Suppressor macrophage treated with lipopolysaccharide for 1 hour (primary cell): ENCODE measurements around the gene TRPM2.
"Not testable (repeated sequence)": the region's sequence is repeated elsewhere in the genome, so short reads cannot be mapped to it uniquely, and the experiment has no call there.

ENCODE experiments used
- DNase-seq, 3 donors: peaks; one replicate each; pipeline ENCODE4 v3.0.0-alpha.2; 2020 to 2022

Gene TRPM2

DNA sequence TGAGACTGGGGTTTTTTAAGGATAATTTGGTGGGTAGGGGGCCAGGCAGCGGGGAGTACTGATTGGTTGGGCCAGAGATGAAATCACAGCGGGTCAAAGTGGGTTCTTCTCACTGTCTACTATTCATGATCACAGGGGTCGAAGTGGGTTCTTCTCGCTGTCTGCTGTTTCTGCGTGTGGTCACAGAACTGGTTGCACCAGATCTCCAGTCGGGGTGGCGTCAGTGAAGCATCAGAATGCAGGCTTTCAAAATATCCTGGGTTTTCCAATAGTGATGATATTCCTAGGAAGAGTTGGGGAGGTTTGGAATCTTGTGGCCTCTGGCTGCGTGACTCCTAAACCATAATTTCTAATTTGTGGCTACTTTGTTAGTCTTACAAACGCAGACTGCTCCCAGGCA lies 45.1 kb downstream of the TRPM2 start:
- no peak for DNase-seq

DNA sequence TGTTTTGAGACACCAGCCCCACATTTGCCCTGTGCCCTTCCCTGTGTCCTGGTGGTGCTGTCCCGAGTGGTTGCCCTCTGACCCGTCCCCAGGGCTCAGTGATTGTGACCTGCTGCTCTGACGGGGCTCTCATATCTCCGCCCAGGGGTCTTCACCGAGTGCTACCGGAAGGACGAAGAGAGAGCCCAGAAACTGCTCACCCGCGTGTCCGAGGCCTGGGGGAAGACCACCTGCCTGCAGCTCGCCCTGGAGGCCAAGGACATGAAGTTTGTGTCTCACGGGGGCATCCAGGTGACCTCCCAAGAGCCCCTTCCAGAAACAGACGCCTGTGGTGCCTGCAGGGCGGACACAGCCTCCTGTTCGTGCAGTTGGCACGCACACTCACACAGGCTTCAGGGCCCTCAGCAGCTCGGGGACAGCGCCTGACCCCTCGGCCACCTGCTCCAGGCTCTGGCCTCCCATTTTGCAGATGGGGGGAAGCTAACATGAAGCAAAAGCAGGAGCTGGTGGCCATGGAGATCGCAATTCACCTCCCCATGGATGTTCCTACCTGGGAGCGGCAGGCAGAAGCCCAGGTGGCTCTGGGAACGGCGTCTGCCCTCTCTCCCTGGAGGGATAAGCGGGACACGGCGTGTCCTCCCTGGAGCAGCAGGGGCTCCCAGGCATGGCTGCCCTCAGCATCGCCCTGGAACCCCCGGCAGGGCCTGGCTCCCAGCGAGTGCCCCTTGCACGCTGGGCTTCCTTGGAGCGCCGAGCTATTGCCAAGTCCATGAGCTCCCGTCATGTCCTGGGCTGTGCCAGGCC lies 45.9 kb downstream of the TRPM2 start:
- no peak for DNase-seq

DNA sequence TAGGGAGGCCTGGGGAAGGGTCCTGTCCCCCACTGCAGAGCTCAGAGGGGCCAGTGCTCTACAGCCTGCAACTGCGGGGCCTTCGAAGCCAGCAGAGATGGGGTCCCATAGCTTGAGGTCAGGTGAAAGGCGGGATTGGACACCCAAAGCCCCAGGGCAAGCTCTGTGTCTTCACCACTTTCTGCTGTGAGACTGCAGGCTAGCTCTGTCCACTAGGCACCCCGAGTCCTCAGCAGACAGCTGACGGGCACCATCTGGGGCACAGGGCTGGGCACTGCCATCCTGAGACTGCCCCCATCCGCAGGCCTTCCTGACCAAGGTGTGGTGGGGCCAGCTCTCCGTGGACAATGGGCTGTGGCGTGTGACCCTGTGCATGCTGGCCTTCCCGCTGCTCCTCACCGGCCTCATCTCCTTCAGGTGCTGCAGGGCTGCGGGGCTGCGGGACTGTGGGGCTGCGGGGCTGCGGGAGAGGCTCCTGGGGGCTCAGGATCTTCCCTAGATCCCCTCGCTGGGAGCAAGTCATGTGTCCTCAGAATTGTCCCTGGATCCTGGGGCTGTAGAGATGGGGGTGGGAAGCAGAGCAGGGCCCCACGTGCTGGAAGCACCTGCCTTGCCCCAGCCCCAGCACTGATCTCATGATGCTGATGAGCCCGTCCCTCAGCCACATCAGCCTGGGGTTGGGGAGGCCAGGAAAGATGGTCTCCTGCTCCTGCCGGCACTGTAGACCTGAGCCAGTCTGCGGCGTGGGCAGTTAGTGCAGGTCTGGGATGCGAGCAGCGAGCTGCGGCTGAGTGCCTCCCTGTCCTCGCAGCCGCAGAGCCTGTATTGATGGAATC lies 46.8 kb downstream of the TRPM2 start:
- DNase-seq: no peak

DNA sequence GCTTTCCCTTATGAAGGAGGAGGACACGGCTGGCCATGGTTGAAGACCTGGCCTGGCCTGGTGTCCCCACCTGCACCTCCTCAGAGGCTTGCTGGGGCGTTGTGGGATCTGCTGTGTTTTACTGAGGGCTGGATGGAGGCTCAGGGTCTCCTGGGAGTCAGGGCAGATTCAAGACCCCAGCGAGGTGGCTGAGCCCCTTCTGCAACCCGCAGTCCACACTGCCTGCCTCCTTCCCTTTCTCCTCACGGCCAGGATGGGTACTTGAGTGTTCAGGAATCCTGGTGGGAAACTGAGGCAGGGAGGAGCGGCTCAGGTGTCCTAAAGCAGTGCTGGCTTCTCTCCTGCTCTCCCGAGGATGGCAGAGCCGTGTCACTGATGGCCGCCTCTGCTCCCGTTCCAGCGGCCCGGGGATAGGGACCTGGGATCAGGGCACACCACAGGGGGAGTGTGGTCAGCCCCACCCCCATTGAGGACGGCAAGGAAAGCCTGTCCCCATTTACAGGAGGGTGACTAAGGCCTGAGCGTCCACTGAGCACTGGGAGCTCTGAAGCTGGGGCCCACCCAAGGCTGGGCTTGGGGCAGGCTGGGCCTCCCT lies 47.5 kb downstream of the TRPM2 start:
- no peak for DNase-seq

DNA sequence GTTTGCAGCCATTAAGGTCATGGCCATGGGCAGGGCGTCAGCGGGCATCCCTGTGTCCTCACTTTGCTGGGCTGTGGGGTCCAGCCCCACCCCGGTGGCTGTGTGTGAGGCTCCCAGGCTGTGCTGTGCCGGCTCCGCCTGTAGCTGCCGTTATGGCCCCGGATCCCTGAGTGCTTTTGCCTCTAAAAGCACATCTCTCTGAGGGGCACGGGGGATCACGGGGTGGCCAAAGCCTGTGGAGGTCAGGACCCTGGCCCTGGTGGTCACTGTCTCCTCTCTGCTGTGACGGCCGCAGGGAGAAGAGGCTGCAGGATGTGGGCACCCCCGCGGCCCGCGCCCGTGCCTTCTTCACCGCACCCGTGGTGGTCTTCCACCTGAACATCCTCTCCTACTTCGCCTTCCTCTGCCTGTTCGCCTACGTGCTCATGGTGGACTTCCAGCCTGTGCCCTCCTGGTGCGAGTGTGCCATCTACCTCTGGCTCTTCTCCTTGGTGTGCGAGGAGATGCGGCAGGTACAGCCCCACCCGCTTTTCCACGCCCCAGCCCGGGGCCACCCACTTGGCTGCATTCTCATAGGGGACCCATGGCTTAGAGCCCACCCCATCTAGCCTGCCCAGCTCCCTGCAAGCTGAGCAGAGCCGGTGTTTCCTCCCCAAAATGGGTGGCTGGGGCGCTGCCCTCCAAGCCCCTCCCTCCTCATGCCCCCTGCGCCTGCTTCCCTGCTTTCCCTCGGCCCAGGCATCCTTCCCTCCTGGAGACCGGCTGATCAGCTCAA lies 48.2 kb downstream of the TRPM2 start:
- no peak for DNase-seq

DNA sequence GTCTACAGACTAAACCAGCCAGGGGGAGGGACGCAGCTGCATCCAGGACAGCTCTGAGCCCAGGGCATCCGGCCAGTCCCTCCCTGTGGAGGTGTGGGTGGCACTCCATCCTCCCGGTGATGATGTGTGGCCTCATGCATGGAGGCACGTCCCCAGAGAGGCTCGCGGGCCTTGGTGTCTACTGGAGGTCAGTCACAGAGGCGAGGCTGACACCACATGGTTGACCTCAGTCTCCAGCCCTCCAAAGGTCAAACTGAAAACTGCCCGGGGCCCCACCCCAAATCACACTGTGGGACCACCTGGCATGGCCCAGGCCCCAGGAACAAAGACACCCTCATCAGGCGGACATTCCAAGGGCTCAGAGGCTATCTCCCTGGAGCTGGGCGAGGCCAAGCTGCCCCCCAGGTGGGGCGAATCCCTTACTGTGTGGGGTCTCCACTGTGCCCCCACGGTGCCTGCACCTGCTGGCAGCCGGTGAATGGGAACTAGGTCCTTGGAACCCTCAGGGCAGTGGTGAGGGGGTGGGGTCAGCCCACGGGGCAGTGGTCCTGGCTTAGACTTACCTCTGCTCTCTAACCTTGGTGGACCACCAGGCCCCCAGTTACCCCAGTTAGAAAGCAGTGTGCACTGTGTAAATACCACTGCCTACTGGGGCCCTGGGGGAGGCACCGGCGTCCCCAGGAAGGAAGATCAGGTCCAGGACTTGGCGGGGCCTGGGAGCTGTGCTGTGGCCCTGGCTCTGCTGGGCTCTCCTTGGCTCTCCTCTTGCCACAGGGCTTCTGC lies 49.1 kb downstream of the TRPM2 start:
- DNase-seq: no peak

DNA sequence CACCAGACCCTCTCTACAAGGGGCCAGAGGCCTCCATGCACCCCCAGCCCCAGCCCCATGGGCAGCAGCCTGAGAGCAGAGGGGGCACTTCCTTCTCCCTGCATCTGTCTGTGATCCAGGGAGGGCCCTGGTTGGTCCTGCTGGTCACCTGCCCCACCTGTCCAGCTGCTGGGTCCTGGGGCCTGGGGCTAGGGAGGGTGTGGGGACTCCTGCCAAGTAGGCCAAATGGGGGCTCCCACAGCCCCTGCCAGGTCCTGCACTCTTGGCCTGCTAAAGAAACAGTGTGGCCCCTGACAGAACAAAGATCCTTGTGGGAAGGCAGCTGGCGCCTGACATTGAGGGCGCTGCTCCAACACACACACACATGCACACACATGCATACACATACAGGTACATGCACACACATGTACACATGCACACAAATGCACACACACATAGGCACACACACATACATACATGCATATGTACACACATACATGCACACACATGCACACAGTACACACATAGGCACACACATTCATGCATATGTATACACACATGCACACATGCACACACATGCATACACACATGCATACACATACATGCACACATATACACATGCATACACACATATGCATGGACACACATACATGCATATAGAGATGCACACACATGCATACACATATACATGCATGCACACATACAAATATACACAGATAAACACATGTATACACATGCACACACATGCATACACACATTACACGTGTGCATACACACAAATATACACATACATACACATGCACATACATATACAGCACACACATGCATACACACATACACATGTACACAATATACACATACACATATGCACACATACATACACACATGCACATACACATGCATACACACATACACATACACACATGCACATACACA lies 49.9 kb downstream of the TRPM2 start:
- no peak for DNase-seq

DNA sequence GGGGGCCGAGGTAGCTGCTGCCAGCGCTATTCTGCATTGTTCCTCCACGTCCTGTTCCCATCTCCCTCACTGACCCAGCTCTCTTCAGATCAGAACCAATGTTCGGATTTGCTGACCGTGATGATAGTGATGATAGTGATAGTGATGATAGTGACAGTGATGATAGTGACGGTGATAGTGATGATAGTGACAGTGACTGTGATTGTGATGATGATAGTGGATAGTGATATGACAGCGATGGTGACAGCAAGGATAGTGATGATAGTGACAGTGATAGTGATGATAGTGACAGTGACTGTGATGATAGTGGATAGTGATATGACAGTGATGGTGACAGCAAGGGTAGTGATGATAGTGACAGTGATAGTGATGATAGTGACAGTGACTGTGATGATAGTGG lies 51.1 kb downstream of the TRPM2 start:
- DNase-seq: not testable (repeated sequence)

DNA sequence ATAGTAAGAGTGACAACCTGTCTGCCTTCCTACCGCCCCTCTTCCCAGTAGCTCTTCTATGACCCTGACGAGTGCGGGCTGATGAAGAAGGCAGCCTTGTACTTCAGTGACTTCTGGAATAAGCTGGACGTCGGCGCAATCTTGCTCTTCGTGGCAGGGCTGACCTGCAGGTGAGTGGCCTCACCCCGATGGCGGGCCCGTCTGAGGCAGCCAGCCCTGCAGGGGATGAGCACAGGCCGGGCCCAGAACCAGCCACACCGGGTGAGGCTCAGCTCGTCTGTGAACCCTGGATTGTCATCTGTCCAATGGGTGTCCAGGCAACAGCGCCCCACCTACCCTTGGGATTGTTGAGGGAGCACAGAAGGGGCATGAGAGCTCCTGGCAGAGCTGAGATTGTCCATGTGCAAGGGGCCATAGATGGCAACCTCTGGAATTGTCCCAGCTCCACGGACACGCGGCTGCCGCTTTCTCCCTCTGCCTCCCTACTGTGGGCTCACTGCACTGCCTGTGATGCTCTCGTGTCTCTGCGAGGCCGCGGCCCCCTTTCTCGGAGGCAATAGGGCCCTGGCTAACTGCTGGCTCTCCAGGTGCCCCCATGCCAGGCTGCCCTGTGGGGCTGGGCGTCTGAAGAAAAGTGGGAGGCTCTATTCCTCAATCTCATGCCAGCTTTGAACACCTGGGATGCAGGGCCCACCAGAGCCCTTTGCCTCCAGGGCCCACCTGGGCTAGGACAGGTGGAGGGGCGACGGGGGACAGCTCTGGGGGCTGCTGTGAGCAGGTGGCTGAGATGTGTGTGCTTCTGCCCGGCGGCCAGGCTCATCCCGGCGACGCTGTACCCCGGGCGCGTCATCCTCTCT lies 51.9 kb downstream of the TRPM2 start:
- DNase-seq: no peak

DNA sequence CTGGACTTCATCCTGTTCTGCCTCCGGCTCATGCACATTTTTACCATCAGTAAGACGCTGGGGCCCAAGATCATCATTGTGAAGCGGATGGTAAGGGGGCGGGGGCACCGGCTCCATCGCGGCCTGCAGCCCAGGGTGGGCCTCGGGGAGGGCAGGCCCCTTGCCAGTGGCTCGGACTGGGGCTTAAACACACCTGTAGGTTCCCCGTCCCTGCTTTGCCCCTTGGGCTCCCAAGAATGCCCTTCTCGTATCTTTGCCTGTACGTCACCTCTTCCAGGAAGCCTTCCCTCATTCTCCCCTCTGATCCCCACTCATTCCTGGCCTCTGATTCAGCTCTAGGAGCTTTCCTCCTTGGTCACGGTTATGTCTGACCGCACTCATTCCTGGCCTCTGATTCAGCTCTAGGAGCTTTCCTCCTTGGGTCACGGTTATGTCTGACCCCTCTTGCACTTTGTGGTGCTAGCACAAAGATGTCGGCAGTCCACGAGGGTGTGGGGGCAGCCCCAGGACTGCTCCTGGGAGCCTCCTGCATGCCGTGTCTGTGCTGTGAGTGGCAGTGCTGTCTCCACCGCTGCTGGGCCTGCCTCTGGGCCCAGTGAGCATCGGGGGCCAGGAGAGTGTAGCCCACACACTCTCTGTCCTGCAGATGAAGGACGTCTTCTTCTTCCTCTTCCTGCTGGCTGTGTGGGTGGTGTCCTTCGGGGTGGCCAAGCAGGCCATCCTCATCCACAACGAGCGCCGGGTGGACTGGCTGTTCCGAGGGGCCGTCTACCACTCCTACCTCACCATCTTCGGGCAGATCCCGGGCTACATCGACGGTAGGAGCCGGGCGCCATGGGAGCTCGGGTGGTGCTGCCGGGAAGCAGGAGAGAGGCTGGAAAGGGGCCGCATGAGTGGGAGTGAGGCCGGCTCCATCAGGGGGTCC lies 52.8 kb downstream of the TRPM2 start:
- DNase-seq: no peak

DNA sequence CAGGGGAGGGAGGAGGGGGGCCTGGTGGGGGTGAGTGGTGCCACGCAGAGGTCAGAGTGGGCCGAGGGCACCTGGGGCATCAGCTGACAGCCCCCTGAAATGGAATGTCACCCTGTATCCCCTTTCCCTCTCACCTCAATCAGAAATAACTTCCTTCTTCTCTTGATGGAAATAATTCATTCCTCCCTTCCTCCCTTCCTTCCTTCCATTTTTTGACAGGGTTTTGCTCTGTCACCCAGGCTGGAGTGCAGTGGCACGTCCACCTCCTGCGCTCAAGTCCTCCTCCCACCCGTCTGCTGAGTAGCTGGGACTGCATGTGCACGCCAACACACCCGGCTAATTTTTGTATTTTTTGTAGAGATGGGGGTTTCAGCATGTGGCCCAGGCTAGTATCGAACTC lies 53.5 kb downstream of the TRPM2 start:
- DNase-seq: no peak

DNA sequence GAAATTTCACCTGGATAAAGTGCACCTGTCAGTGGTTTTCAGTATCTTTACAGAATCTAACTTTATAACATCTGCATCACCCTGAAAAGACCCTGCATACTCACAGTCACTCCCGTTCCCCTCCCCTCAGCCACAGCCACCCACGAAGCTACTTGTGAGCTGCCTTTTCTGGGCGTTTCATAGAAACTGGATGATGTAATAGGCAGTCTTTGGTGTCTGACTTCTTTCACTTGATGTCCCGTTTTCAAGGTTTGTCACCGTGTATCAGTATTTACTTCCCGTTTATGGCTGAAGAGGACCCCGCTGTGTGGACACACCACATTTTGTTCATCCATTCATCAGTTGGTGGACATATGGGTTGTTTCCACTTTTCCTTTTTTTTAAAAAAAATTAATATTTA lies 54.1 kb downstream of the TRPM2 start:
- DNase-seq: peak in 2 of 3 donors; percentile 17 to 32

DNA sequence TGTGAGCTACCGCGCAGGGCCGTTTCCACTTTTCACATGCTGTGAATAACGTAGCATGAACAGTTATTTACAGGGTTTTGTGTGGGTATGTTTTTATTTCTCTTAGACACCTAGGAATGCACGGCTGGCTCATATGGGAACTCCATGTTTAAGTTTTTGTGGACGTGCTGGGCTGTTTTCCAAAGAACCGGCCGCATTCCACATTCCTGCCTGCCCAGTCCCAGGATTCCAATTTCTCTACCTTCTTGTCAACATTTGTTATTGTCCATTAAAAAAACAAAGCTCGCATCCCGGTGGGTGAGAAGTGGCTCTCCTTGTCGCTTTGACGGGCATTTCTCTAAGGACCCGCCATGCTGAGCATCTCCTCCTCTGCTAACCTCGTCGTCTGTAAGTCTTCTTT lies 54.8 kb downstream of the TRPM2 start:
- no peak for DNase-seq

DNA sequence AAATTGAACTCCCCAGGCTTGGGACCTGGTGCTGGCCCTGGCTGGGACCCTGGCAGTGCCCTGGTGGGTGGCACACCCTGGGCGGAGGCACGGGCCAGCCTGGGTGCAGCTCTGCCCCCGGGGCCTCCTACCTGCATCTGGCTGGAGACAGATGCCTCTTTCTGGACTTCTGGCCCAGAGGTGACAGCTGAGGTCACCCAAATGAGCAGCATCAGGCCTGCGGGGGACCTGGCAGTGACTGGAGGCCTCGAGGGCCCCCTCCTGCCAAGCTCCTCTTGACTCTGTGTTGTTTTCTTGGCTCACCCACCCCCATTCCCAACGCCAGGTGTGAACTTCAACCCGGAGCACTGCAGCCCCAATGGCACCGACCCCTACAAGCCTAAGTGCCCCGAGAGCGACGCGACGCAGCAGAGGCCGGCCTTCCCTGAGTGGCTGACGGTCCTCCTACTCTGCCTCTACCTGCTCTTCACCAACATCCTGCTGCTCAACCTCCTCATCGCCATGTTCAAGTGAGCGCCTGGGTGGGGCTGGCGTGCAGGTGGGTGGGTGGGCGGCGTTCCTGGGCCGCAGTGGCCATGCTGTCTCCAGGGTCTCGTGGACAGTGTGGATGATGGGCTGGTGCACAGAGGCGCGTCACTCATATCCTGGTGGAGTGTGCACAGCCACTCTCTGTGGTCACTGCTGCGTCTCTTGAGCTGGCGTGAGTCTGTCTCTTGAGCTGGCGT lies 60.3 kb downstream of the TRPM2 start:
- DNase-seq: no peak

DNA sequence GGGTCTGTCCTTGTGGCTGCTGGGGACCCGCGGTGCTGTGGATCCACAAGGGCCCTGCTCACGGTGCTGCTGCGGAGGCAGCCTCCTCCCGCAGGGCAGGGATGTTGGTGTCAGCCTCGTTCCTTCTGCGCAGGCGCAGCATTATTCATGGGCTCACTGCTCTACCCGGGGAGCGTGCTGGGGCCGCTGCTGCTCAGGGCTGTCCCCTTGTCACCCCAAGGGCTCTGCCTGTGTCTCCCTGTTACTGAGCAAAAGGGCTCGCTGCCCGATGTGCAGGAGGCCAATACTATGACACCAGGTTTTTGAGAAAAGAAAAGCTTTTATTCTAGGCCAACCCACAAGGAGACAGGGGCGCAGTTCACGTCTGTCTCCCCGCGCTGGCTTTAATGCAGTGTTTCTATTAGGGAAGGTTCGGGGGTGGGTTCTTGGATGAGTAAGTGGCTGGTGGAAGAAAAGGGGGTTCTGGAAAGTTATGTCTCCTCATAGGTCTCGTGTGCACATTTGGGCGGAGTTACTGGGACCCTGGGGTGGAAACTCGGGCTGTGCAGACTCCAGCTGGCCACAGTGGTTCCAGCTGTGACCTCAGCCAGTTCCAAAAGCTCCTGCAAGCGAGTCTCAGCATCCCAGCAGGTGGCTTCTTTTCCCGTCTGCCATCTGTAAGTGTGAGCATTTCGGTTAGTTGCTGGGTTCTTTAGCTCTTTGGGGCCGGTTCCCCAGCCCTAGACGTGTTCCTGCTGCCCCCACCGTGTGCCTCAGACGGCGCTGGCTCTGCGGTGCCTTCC lies 61.1 kb downstream of the TRPM2 start:
- DNase-seq: no peak

DNA sequence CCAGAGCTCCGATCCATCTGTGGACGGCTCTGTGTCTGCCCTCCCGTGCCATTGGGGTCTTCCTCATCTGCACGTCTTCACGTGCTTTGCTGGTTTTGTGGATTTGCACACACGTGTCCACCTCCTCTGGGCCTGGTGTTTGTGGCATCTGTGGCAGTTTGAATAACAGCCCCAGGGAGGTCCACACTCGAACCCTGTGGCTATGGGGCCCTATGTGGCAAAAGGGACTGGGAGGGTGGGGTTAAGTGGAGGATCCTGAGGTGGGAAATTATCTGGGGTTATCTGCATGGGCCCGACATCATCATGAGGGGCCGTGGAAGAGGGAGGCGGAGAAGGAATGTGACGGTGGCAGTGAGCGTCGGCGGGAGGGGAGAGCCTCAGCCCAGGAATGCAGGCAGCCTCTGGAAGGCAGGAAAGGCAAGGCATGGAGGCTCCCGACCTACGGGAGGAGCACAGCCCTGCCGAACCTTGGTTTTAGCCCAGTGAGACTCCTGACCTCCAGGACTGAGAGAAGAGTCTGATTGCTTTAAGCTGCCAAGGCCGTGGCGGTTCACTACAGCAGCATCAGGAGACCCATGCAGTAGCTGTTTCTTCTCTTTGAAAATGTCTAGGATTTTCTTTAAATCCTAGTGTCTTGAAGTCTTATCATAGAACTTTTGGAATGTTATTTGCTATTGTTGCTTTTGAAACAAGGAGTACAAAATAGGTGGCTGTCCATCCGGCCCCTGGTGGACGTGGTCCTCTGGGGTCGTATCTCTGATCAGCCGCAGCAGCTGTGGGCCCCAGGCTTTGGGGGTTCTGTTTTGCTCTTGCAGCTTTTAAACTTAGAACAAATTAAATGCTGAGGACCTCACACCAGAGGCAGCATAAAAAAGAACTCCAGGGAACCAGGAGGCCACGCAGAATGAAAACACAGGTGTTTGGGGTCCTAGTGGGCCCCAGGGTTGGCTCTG lies 61.9 kb downstream of the TRPM2 start:
- DNase-seq: no peak
